GM19240 (cell line): ENCODE data around the gene TIMM23.
"Not testable (repeated sequence)": the region's sequence is repeated elsewhere in the genome, so short reads cannot be mapped to it uniquely, and the experiment has no call there.

Source experiments
- DNase-seq: peaks from one replicate; pipeline ENCODE4 v3.0.0; 2011; ENCODE audit warnings: low spot score; ENCODE audit not compliant: insufficient read length

Gene TIMM23

GRCh38 chr10:45997557-45997956, 25.3 kb downstream of the TIMM23 start:
- no peak for DNase-seq

- no peak for DNase-seq
Measured at GRCh38 chr10:45997994-45998763, 25.9 kb downstream of the TIMM23 start.

- DNase-seq, result not testable (repeated sequence)
Measured at GRCh38 chr10:45999955-46000354, 27.7 kb downstream of the TIMM23 start.

DNA sequence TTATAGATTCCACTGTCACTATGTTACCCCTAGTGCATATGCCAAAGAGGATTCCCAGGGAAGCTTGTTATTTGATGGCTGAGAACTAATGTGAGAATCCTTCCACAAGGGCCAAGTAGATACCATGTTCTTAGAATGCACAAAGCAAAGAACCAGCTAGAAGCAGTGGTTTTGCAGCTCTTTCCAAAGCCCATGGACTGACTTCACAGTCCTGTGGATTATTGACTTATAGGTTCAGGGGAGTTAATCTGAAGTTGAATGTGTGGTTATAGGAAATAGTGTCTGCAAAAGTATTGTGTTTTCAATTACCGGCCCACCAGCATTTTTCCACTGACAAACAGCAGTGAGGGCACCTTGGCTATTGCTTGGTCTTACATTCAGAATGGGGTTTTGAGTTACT, 28.2 kb downstream of the TIMM23 start:
- no peak for DNase-seq

GRCh38 chr10:46001187-46001756, 29.0 kb downstream of the TIMM23 start:
- no peak for DNase-seq

DNA sequence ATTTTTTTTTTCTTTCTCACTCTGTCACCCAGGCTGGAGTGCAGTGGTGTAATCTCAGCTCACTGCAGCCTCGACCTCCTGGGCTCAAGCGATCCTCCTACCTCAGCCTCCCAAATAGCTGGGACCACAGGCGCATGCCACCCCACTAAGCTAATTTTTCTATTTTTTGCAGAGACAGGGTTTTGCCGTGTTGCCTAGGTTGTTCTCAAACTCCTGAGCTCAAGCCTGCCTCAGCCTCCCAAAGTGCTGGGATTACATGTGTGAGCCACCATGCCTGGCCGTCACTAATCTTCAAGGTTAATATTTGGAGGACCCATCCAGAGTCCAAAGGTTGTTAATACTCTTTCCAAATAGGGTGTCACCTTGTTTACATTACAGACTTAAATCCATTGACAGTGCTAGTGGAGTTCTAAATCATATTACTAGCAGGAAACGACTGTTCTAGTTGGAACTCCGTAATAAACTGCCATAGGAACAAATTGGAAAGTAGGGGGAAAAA, 29.9 kb downstream of the TIMM23 start:
- not testable (repeated sequence) for DNase-seq

- DNase-seq, result no peak
Measured at GRCh38 chr10:46002916-46003693, 30.8 kb downstream of the TIMM23 start.

DNA sequence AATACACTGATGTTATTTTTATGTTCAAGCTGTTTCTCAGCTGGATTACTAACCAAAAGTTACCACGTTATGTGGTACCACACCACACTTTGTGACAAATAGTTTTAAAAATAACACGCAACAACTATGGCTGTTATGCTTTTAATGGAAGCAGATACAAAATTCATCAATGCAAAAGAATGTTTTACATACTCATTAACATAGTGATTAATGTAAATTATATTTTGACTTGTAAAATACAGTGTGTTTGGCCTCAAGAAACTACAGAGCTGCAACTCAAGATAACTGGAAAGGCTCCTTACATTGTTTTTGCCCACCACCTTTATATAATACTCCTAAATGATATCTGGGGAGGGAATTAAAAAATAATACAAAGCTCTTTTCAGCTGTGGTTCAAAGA, 32.7 kb downstream of the TIMM23 start:
- no peak for DNase-seq

DNA sequence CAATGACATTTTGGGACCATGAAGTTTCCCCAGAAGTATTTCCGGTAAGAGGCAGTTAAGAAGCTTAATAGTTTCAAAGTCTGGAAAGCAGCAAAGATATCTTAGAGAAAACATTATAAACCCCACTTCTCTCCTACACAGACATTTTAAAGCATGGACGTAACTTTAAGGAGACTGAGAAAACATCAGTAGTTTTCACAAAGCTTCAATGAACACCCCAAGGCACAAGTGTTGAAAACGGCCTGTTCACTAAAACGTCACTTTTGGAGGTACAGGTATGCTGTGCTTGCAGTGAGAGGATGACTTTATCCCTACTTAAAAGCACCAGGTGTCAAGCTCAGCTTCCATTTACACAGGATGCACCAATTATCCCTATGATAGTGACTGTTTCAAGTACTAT, 33.1 kb downstream of the TIMM23 start:
- no peak for DNase-seq

DNA sequence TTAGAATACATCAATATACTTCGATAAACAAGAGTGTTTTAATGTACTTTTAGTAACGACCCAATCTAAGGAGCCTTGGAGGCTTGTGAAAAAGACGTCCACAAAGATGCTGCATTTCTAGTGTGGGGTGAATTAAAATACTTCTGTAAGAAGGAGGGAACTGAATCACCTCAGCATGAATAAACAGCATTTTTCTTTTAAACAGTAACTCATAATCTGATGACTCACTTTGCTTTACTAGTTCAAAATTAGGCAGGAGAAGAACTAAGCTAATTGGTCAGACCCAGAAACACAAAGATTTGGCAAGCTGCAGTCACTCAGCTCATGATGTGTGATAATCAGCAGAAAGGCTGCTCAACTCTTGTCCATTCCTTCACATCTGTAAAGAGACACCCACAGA, 33.9 kb downstream of the TIMM23 start:
- DNase-seq, result no peak

DNA sequence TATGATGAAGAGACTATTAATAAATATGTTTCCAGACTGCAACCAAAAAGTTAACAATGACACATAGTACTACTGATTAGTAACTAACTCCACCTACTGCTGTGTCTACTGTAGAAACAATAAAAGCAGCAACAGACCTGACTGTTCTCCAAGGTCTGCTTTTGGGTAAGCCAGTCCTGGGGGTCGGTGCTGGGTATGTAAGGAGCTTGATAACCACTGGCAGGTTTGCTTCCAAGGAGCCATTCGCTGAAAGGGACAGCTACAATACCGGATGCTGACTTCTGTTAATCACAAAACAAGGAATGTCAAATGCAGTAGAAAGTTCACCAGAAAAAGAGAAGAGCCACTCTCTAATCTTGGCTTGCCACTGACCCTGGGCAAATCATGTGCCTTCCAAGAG, 40.5 kb downstream of the TIMM23 start:
- no peak for DNase-seq

GRCh38 chr10:46014206-46014605, 41.9 kb downstream of the TIMM23 start:
- no peak for DNase-seq

GRCh38 chr10:46014683-46015405, 42.6 kb downstream of the TIMM23 start:
- DNase-seq, result no peak

DNA sequence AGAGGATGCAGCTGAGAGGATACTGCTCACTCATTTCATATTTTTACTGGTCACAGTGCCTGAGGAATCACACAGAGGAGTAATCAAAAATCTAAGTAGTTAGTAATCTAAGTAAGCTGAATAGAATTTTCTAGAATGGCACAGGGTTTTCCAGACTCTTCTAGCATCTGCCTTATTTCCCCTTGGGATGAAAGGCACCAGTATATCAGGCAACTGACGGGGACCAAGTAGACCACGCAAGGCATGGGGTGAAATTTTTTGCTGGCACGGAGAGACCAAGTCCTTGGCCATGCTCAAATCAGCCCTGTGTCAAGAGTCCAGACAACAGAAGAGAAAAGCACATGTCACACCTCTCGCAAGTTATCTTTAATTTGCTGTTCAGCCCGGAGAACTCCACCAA, 43.9 kb downstream of the TIMM23 start:
- DNase-seq, result no peak

DNA sequence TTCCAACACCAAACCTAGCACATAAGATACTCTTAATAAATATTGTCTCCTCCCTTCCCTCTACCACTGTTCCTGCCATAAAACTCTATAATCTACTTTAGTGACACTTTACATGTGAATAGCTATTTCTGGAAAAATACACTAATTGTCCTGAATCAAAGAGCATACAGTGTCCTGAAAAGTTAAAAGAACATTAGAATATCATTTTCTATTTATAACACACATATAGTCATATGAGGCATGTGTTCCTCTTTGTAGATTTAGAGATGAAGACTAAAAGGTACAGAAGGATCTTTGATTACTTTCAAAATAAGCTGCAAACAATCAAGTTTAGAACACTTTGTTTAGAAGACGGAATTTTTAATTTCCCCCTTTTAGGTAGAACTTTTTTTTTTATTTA, 44.5 kb downstream of the TIMM23 start:
- DNase-seq, result no peak

GRCh38 chr10:46017733-46018132, 45.4 kb downstream of the TIMM23 start:
- no peak for DNase-seq

- no peak for DNase-seq
Measured at GRCh38 chr10:46018453-46019176, 46.3 kb downstream of the TIMM23 start.

DNA sequence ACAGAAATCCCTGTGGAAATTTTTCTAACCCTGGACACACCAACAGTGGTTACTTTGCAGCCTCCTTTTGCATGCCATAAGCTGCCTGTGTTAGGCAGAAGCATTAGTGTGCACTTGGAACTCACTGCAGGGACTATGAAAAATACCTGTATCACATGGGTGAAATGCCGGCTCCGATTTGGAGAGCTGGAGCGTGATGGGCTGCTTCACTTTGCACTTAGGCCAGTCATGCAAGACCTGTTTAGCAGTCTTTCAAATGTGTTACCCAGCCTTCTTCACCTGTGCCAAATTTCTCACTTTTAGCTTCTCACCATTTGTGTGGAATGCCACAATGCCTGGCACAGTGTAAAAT, 46.9 kb downstream of the TIMM23 start:
- DNase-seq, result no peak

- no peak for DNase-seq
Measured at GRCh38 chr10:46019569-46020343, 47.5 kb downstream of the TIMM23 start.

DNA sequence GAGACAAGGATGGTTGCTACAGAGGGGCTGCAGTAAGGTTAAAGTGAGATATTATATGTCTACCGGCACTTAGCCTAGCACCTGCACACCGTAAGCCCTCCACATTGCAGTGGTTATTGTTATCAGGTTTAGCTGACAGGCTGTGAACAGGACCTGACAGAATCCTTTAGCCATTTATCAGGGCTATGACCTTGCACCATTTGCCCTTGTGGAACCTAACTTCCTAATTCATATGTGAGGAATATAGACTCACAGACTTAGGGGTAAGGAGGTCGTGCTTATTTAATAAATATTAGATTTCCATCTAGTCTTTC, 48.0 kb downstream of the TIMM23 start:
- DNase-seq, result no peak
